Thyroid gland (tissue), 4 donors: ENCODE results near the gene TTC22.

Experiments used
- CTCF ChIP-seq, 6 experiments: fragments of 200-600 bp in 3 of 6; fragments of 450-650 bp in 3 of 6; sonication (generic) in 3 of 6; IDR thresholded peaks; one replicate each; pipeline ENCODE4 v1.5.1; 2016 to 2019; ENCODE audit warnings: antibody characterized with exemption in 6 of 6, mild to moderate bottlenecking in 2 of 6, inconsistent platforms in 1 of 6, moderate library complexity in 1 of 6
- POLR2A ChIP-seq, 2 donors: fragments of 450-650 bp; IDR thresholded peaks; one replicate each; pipeline ENCODE4 v1.6.1; 2017; ENCODE audit warnings: antibody characterized with exemption in 2 of 2, mild to moderate bottlenecking in 2 of 2, moderate library complexity in 1 of 2

DNA sequence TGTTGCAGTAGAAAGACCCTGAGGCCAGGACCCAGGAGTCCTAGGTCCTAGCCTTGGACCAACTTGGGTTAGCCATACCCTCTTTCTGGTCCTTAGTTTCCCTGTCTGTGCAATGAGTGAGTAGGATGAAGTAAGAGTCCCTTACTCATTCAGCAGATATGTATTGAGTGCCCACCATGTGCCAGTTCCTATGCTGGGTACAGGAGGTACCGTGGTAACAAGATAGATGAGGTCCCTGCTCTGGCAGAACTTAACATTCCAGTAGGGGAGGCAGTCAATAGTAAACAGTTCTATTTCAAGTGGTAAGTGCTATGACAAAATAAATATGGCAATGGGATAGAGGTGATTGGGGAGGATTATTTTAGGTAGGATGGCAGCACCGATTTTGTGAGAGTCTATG is 18.5 kb downstream of the TTC22 start:
- no peak for TF ChIP-seq CTCF (IDR thresholded peaks at IDR 0.05)
- no peak for TF ChIP-seq POLR2A (IDR thresholded peaks at IDR 0.05)
